Activated CD4-positive, alpha-beta T cell treated with anti-CD3 and anti-CD28 coated beads for 36 hours (primary cell): ENCODE data around the gene TSPAN12. TPM values are rescaled to one million over a fixed set of nuclear protein-coding genes. Genes with fewer than 3 reads are reported as not detected.
"Not testable (repeated sequence)": the region's sequence is repeated elsewhere in the genome, so short reads cannot be mapped to it uniquely, and the experiment has no call there.

Source experiments
- ATAC-seq: fragments of 200-7000 bp; cut with Tn5 transposase; one replicate; pipeline ENCODE4 v1.10.0; 2021; ENCODE audit warnings: mild to moderate bottlenecking, moderate library complexity
- CTCF ChIA-PET: fragments of 350-600 bp; sonication (Branson Sonifier 250); formaldehyde crosslinking; loops from one replicate; lab custom pipeline; 2021; ENCODE audit warnings: antibody characterized with exemption; lab: Charles Lee
- POLR2A ChIA-PET: fragments of 350-600 bp; sonication (Branson Sonifier 250); formaldehyde crosslinking; loops from one replicate; lab custom pipeline; 2021; ENCODE audit warnings: antibody characterized with exemption, inconsistent platforms; lab: Charles Lee
- DNase-seq: peaks from one replicate; pipeline ENCODE4 v3.0.0-alpha.2; 2020
- H3K27ac Mint-ChIP-seq: one replicate; pipeline ENCODE4 v1.8.0; 2021; ENCODE audit warnings: mixed read lengths
- H3K27me3 Mint-ChIP-seq: one replicate; pipeline ENCODE4 v1.8.0; 2021; ENCODE audit warnings: mixed read lengths
- H3K36me3 Mint-ChIP-seq: one replicate; pipeline ENCODE4 v1.8.0; 2021; ENCODE audit warnings: low read depth, mixed read lengths
- H3K4me1 Mint-ChIP-seq: one replicate; pipeline ENCODE4 v1.8.0; 2021; ENCODE audit warnings: mixed read lengths
- H3K4me3 Mint-ChIP-seq: one replicate; pipeline ENCODE4 v1.8.0; 2021; ENCODE audit warnings: mild to moderate bottlenecking, moderate library complexity, mixed read lengths
- H3K9me3 Mint-ChIP-seq: one replicate; pipeline ENCODE4 v1.8.0; 2021; ENCODE audit warnings: low read depth, mixed read lengths
- intact Hi-C, 2 experiments: fragments of 100-400 bp; cut with DNase I in 1 of 2; cut with micrococcal nuclease in 1 of 2; formaldehyde crosslinking; loops; one replicate each; pipeline versions ENCODE4 v1.14.2 to v1.15.1; 2022 to 2024; cut with DNase I, micrococcal nuclease
- total RNA-seq, 2 experiments: library from RNA; stranded (reverse); gene quantifications; one replicate each; pipeline ENCODE4 v1.2.3, GENCODE V29; 2021

The TSPAN12 gene
- total RNA-seq, 2 experiments from 2014 or later = not detected

GRCh38 chr7:120781924-120782323 is 76.0 kb downstream of the TSPAN12 start:
- ATAC-seq, DNase-seq, H3K36me3 Mint-ChIP-seq, H3K27ac Mint-ChIP-seq, H3K4me1 Mint-ChIP-seq, CTCF ChIA-PET, H3K27me3 Mint-ChIP-seq, intact Hi-C loops, H3K4me3 Mint-ChIP-seq, POLR2A ChIA-PET, H3K9me3 Mint-ChIP-seq: not testable (repeated sequence)

- no peaks in the 10 kb centered on the region for H3K27me3 Mint-ChIP-seq
- H3K36me3 Mint-ChIP-seq = no peaks in the 10 kb centered on the region
- ATAC-seq = no peak
- no peak overlapping the region for H3K27ac Mint-ChIP-seq
- DNase-seq = no peak
- ChIA-PET POLR2A (no interaction called here), CTCF (interaction anchor here (0.9 kb wide), 1 partner anchor 17 kb away, joined by 4 read pairs; no protein-coding TSS in a partner anchor)
- H3K9me3 Mint-ChIP-seq = no peaks in the 10 kb centered on the region
- intact Hi-C loops = no loop called here
- no peak overlapping the region for H3K4me3 Mint-ChIP-seq
- H3K4me1 Mint-ChIP-seq = no peaks in the 10 kb centered on the region
Observed at GRCh38 chr7:120780938-120781337, 77.0 kb downstream of the TSPAN12 start.

GRCh38 chr7:120780451-120780850 is 77.5 kb downstream of the TSPAN12 start:
- CTCF ChIA-PET = interaction anchor here (0.9 kb wide), 1 partner anchor 17 kb away, joined by 4 read pairs; no protein-coding TSS in a partner anchor
- ATAC-seq, POLR2A ChIA-PET, DNase-seq, H3K4me1 Mint-ChIP-seq, intact Hi-C loops, H3K27ac Mint-ChIP-seq, H3K36me3 Mint-ChIP-seq, H3K27me3 Mint-ChIP-seq, H3K4me3 Mint-ChIP-seq, H3K9me3 Mint-ChIP-seq: not testable (repeated sequence)

GRCh38 chr7:120779078-120779477 is 78.9 kb downstream of the TSPAN12 start:
- CTCF ChIA-PET, H3K27ac Mint-ChIP-seq, H3K27me3 Mint-ChIP-seq, H3K4me1 Mint-ChIP-seq, DNase-seq, H3K9me3 Mint-ChIP-seq, intact Hi-C loops, ATAC-seq, POLR2A ChIA-PET, H3K36me3 Mint-ChIP-seq, H3K4me3 Mint-ChIP-seq: not testable (repeated sequence)

GRCh38 chr7:120775755-120776154 is 82.2 kb downstream of the TSPAN12 start:
- ChIA-PET CTCF (interaction anchor here (0.7 kb wide), 1 partner anchor 27 kb away, joined by 3 read pairs; no protein-coding TSS in a partner anchor), POLR2A (no interaction called here)
- intact Hi-C loops = no loop called here
- ATAC-seq (no peak), DNase-seq (no peak)
- H3K9me3 Mint-ChIP-seq = no peaks in the 10 kb centered on the region
- no peaks in the 10 kb centered on the region for H3K27me3 Mint-ChIP-seq
- H3K4me3 Mint-ChIP-seq = no peak overlapping the region
- H3K36me3 Mint-ChIP-seq = no peaks in the 10 kb centered on the region
- H3K4me1 Mint-ChIP-seq = no peaks in the 10 kb centered on the region
- H3K27ac Mint-ChIP-seq = no peak overlapping the region

GRCh38 chr7:120774481-120774880 is 83.5 kb downstream of the TSPAN12 start:
- no peak for DNase-seq
- H3K4me1 Mint-ChIP-seq = no peaks in the 10 kb centered on the region
- intact Hi-C loops = no loop called here
- H3K4me3 Mint-ChIP-seq = no peak overlapping the region
- no peaks in the 10 kb centered on the region for H3K27me3 Mint-ChIP-seq
- H3K36me3 Mint-ChIP-seq = no peaks in the 10 kb centered on the region
- ChIA-PET POLR2A (no interaction called here), CTCF (no interaction called here)
- ATAC-seq = no peak
- no peak overlapping the region for H3K27ac Mint-ChIP-seq
- H3K9me3 Mint-ChIP-seq = no peaks in the 10 kb centered on the region

- DNase-seq (no peak), ATAC-seq (no peak)
- no peak overlapping the region for H3K4me3 Mint-ChIP-seq
- CTCF ChIA-PET = no interaction called here
- H3K9me3 Mint-ChIP-seq = no peaks in the 10 kb centered on the region
- no peaks in the 10 kb centered on the region for H3K36me3 Mint-ChIP-seq
- peaks cover 3% of the 10 kb centered on the region for H3K27me3 Mint-ChIP-seq
- no peaks in the 10 kb centered on the region for H3K4me1 Mint-ChIP-seq
- no peak overlapping the region for H3K27ac Mint-ChIP-seq
- intact Hi-C loops = no loop called here
- POLR2A ChIA-PET = no interaction called here
Observed at GRCh38 chr7:120770206-120770605, 87.7 kb downstream of the TSPAN12 start.

GRCh38 chr7:120760851-120761250 is 97.1 kb downstream of the TSPAN12 start:
- Mint-ChIP-seq H3K36me3 (no peaks in the 10 kb centered on the region), H3K9me3 (no peaks in the 10 kb centered on the region), H3K27me3 (peaks cover 6% of the 10 kb centered on the region), H3K27ac (no peak overlapping the region), H3K4me3 (no peak overlapping the region), H3K4me1 (no peaks in the 10 kb centered on the region)
- ChIA-PET POLR2A (no interaction called here), CTCF (no interaction called here)
- intact Hi-C loops = no loop called here
- ATAC-seq (no peak), DNase-seq (no peak)

GRCh38 chr7:120760050-120760449 is 97.9 kb downstream of the TSPAN12 start:
- POLR2A ChIA-PET = no interaction called here
- no peaks in the 10 kb centered on the region for H3K4me1 Mint-ChIP-seq
- H3K27me3 Mint-ChIP-seq = peaks cover 6% of the 10 kb centered on the region
- H3K9me3 Mint-ChIP-seq = no peaks in the 10 kb centered on the region
- H3K4me3 Mint-ChIP-seq = no peak overlapping the region
- no peak overlapping the region for H3K27ac Mint-ChIP-seq
- intact Hi-C loops = no loop called here
- CTCF ChIA-PET = no interaction called here
- no peaks in the 10 kb centered on the region for H3K36me3 Mint-ChIP-seq
- ATAC-seq = no peak
- DNase-seq = no peak

GRCh38 chr7:120743128-120743527 is 114.8 kb downstream of the TSPAN12 start:
- ChIA-PET POLR2A (no interaction called here), CTCF (no interaction called here)
- Mint-ChIP-seq H3K36me3 (no peaks in the 10 kb centered on the region), H3K27ac (no peak overlapping the region), H3K4me3 (no peak overlapping the region), H3K27me3 (peaks cover 8% of the 10 kb centered on the region), H3K4me1 (no peaks in the 10 kb centered on the region), H3K9me3 (no peaks in the 10 kb centered on the region)
- ATAC-seq = no peak
- intact Hi-C loops = no loop called here
- no peak for DNase-seq

GRCh38 chr7:120742372-120742771 is 115.6 kb downstream of the TSPAN12 start:
- H3K4me1 Mint-ChIP-seq = no peaks in the 10 kb centered on the region
- ChIA-PET CTCF (no interaction called here), POLR2A (no interaction called here)
- H3K4me3 Mint-ChIP-seq = no peak overlapping the region
- intact Hi-C loops = no loop called here
- no peaks in the 10 kb centered on the region for H3K36me3 Mint-ChIP-seq
- ATAC-seq (no peak), DNase-seq (no peak)
- H3K27me3 Mint-ChIP-seq = peaks cover 6% of the 10 kb centered on the region
- no peak overlapping the region for H3K27ac Mint-ChIP-seq
- H3K9me3 Mint-ChIP-seq = no peaks in the 10 kb centered on the region

GRCh38 chr7:120741371-120742042 is 116.4 kb downstream of the TSPAN12 start:
- no peaks in the 10 kb centered on the region for H3K9me3 Mint-ChIP-seq
- intact Hi-C loops = no loop called here

More at GRCh38 chr7:120741371-120742042, 116.4 kb downstream of the TSPAN12 start:
- H3K27me3 Mint-ChIP-seq = peaks cover 6% of the 10 kb centered on the region
- no peaks in the 10 kb centered on the region for H3K4me1 Mint-ChIP-seq
- H3K4me3 Mint-ChIP-seq = no peak overlapping the region
- ChIA-PET POLR2A (no interaction called here), CTCF (interaction anchor here (0.6 kb wide), 1 partner anchor 1632 kb away, joined by 5 read pairs; no protein-coding TSS in a partner anchor)
- no peaks in the 10 kb centered on the region for H3K36me3 Mint-ChIP-seq
- DNase-seq (no peak), ATAC-seq (no peak)
- no peak overlapping the region for H3K27ac Mint-ChIP-seq
